SU-DHL-6 (cell line): ENCODE measurements around the gene PELI1.

Source experiments
- CTCF ChIP-seq: fragments of 200-600 bp; sonication (generic); IDR thresholded peaks from one replicate; pipeline ENCODE4 v1.5.1; 2017; ENCODE audit warnings: antibody characterized with exemption, mild to moderate bottlenecking, low read length, moderate library complexity; ENCODE audit not compliant: insufficient read depth, poor library complexity, severe bottlenecking
- EZH2phosphoT487 ChIP-seq: fragments of 200-600 bp; sonication (generic), shearing (Covaris generic); conservative IDR thresholded peaks from 2 replicates; pipeline ENCODE4 v1.6.1; 2018; ENCODE audit warnings: mild to moderate bottlenecking, antibody characterized with exemption, low read length, moderate library complexity, mixed read lengths

GRCh38 chr2:64130333-64130732 lies 13.9 kb downstream of the PELI1 start:
- TF ChIP-seq EZH2phosphoT487 (no peak), CTCF (no peak)
